T47D (cell line): ENCODE data around the gene MOB3B.

ENCODE experiments used
- DNase-seq, 2 experiments: peaks; one replicate each; pipeline versions ENCODE4 v3.0.0 to v3.0.0-alpha.2; 2011 to 2012; ENCODE audit warnings: low read depth in 1 of 2, low spot score in 1 of 2
- JUND ChIP-seq: IDR thresholded peaks from 2 replicates; pipeline ENCODE4 v1.6.1; 2012; ENCODE audit warnings: low read depth
- in situ Hi-C: cut with HindIII; loops from 2 replicates; pipeline ENCODE4 v1.10.0; 2016; ENCODE audit warnings: low sequenced_read_pairs, low pct_unique_long_range_greater_than_20kb

Gene MOB3B

GRCh38 chr9:27388150-27388549, 141.5 kb downstream of the MOB3B start:
- DNase-seq, result no peak
- no peak for TF ChIP-seq JUND
- in situ Hi-C loops, result no loop called here

- DNase-seq, result no peak
- in situ Hi-C loops, result no loop called here
- no peak for TF ChIP-seq JUND
These were observed 141.9 kb downstream of the MOB3B start for GRCh38 chr9:27387722-27388121.

- TF ChIP-seq JUND, result no peak
- DNase-seq, result peak in 1 of 2 experiments; percentile 60
- in situ Hi-C loops, result no loop called here
These were observed 143.0 kb downstream of the MOB3B start for GRCh38 chr9:27386571-27387091.

- in situ Hi-C loops, result no loop called here
- no peak for TF ChIP-seq JUND
- DNase-seq, result peak in 1 of 2 experiments; percentile 85
These were observed 143.8 kb downstream of the MOB3B start for GRCh38 chr9:27385606-27386322.

GRCh38 chr9:27384262-27385014, 145.2 kb downstream of the MOB3B start:
- in situ Hi-C loops, result no loop called here
- no peak for DNase-seq
- no peak for TF ChIP-seq JUND

GRCh38 chr9:27383524-27383923, 146.1 kb downstream of the MOB3B start:
- no peak for DNase-seq
- TF ChIP-seq JUND, result no peak
- in situ Hi-C loops, result no loop called here

GRCh38 chr9:27382975-27383374, 146.6 kb downstream of the MOB3B start:
- no peak for DNase-seq
- TF ChIP-seq JUND, result no peak
- in situ Hi-C loops, result no loop called here

- DNase-seq, result no peak
- in situ Hi-C loops, result no loop called here
- no peak for TF ChIP-seq JUND
These were observed 147.3 kb downstream of the MOB3B start for GRCh38 chr9:27382308-27382707.

- TF ChIP-seq JUND, result no peak
- no peak for DNase-seq
- in situ Hi-C loops, result no loop called here
These were observed 150.0 kb downstream of the MOB3B start for GRCh38 chr9:27379311-27380251.

GRCh38 chr9:27377811-27378456, 151.7 kb downstream of the MOB3B start:
- in situ Hi-C loops, result no loop called here
- TF ChIP-seq JUND, result no peak
- DNase-seq, result no peak

GRCh38 chr9:27377147-27377807, 152.3 kb downstream of the MOB3B start:
- in situ Hi-C loops, result no loop called here
- TF ChIP-seq JUND, result no peak
- no peak for DNase-seq
